OCI-LY3 (cell line): ENCODE data around the gene PKP3.
"Not testable (repeated sequence)": the region's sequence is repeated elsewhere in the genome, so short reads cannot be mapped to it uniquely, and the experiment has no call there.

ENCODE experiments used
- H2AFZ ChIP-seq: fragments of 200-600, 300-600 bp; shearing (Covaris generic); 2 replicates; pipeline ENCODE4 v1.6.0; 2014; ENCODE audit warnings: antibody characterized with exemption, low read depth, low read length
- H3K27ac ChIP-seq: fragments of 200-600, 300-600 bp; sonication (generic); 2 replicates; pipeline ENCODE4 v1.5.1; 2014; ENCODE audit warnings: mild to moderate bottlenecking, low read length, moderate library complexity, mixed read lengths
- H3K27me3 ChIP-seq: fragments of 200-600, 300-600 bp; sonication (generic); 2 replicates; pipeline ENCODE4 v1.6.1; 2014; ENCODE audit warnings: low read depth, low read length, mixed read lengths
- H3K36me3 ChIP-seq: fragments of 200-600, 300-600 bp; sonication (generic); replicated peaks from 2 replicates; pipeline ENCODE3; 2014; ENCODE audit warnings: low read depth, low read length, mixed read lengths
- H3K4me1 ChIP-seq: fragments of 300-600, 200-600 bp; sonication (generic); 2 replicates; pipeline ENCODE4 v1.6.1; 2014; ENCODE audit warnings: low read length, mixed read lengths
- H3K4me2 ChIP-seq: fragments of 200-600, 300-600 bp; sonication (generic); 2 replicates; pipeline ENCODE4 v1.6.1; 2014; ENCODE audit warnings: low read length, mixed read lengths
- H3K4me3 ChIP-seq: fragments of 300-600, 200-600 bp; sonication (generic); 2 replicates; pipeline ENCODE4 v1.5.1; 2014; ENCODE audit warnings: antibody characterized with exemption, mild to moderate bottlenecking, low read length, moderate library complexity
- H3K79me2 ChIP-seq: fragments of 300-600, 200-600 bp; shearing (Covaris generic); 2 replicates; pipeline ENCODE4 v1.6.1; 2014; ENCODE audit warnings: mild to moderate bottlenecking, low read length, mixed read lengths
- H3K9ac ChIP-seq: fragments of 300-600, 200-600 bp; shearing (Covaris generic); 2 replicates; pipeline ENCODE4 v1.6.0; 2014; ENCODE audit warnings: mild to moderate bottlenecking, low read length, moderate library complexity
- H3K9me3 ChIP-seq: fragments of 200-600, 300-600 bp; shearing (Covaris generic); 2 replicates; pipeline ENCODE4 v1.6.1; 2014; ENCODE audit warnings: low read length, mixed read lengths; ENCODE audit not compliant: insufficient read depth
- H4K20me1 ChIP-seq: fragments of 200-600, 300-600 bp; sonication (generic); 2 replicates; pipeline ENCODE4 v1.6.1; 2016; ENCODE audit warnings: low read length, mixed read lengths; ENCODE audit not compliant: insufficient read depth
- CTCF ChIP-seq: fragments of 200-600, 300-600 bp; sonication (generic); IDR thresholded peaks from 2 replicates; pipeline ENCODE4 v1.5.1; 2014; ENCODE audit warnings: antibody characterized with exemption, low read length, low read depth
- EZH2phosphoT487 ChIP-seq: fragments of 200-600 bp; shearing (Covaris generic); IDR thresholded peaks from 2 replicates; pipeline ENCODE4 v1.6.1; 2018; ENCODE audit warnings: antibody characterized with exemption, mixed run types, low read depth

Gene PKP3

GRCh38 chr11:433111-433510 lies 39.1 kb downstream of the PKP3 start:
- H3K79me2 ChIP-seq = no peaks in the 10 kb centered on the region
- H3K4me1 ChIP-seq = no peaks in the 10 kb centered on the region
- no peaks in the 10 kb centered on the region for H3K27me3 ChIP-seq
- no peaks in the 10 kb centered on the region for H3K9me3 ChIP-seq
- H3K27ac ChIP-seq = no peak overlapping the region
- no peak overlapping the region for H3K9ac ChIP-seq
- H3K4me3 ChIP-seq = no peak overlapping the region
- H4K20me1 ChIP-seq = no peaks in the 10 kb centered on the region; the same call in 1 of the 2 replicates
- H2AFZ ChIP-seq = no peak overlapping the region
- TF ChIP-seq EZH2phosphoT487 (no peak), CTCF (no peak)
- H3K36me3 ChIP-seq = no peaks in the 10 kb centered on the region
- no peak overlapping the region for H3K4me2 ChIP-seq

DNA sequence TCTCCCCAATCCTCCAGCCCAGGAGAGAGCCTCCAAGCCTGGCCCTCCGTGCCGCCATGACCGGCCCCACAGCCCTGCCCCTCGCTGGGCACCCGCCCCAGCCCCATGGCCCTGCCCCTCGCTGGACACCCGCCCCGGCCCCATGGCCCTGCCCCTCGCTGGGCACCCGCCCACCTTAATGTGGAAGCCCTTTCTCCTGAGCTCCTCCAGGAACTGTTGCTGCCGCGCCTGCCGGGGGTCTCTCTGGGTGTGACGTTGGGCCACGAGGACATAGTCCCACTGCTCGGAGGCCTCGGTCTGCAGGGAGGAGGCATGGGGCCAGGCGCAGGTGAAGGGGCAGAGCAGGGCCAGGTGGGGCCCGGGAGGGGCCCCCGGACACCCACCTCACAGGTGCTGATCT lies 39.6 kb downstream of the PKP3 start:
- H3K9me3 ChIP-seq = no peaks in the 10 kb centered on the region
- H2AFZ ChIP-seq = no peak overlapping the region
- no peak overlapping the region for H3K4me2 ChIP-seq
- H3K79me2 ChIP-seq = no peaks in the 10 kb centered on the region
- no peaks in the 10 kb centered on the region; the same call in 1 of the 2 replicates for H4K20me1 ChIP-seq
- H3K27ac ChIP-seq = no peak overlapping the region
- no peak for TF ChIP-seq CTCF
- TF ChIP-seq EZH2phosphoT487 = no peak
- H3K9ac ChIP-seq = no peak overlapping the region
- no peaks in the 10 kb centered on the region for H3K4me1 ChIP-seq
- H3K4me3 ChIP-seq = no peak overlapping the region
- no peaks in the 10 kb centered on the region for H3K27me3 ChIP-seq
- no peaks in the 10 kb centered on the region for H3K36me3 ChIP-seq

DNA sequence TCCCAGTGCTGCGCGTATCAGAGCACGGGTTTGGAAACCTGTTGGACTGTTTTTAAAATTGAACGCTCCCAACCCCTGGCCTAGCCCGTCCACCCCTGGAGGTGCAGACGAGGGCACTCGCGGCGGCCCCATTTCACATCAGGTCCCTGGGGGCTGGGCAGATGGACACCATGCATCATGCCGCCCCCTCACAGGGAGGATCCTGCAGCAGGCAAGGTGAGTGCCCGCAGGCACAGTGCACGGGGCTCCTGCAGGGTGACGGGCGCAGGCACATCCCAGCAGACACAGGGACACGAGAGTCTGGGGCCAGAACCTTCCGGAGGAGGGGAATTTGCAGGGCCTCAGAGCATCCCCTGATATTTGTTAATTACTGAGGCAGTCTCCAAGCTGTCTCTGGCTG lies 40.5 kb downstream of the PKP3 start:
- TF ChIP-seq CTCF = no peak
- TF ChIP-seq EZH2phosphoT487 = no peak
- Histone ChIP-seq H3K79me2 (no peaks in the 10 kb centered on the region), H3K36me3 (no peaks in the 10 kb centered on the region), H2AFZ (no peak overlapping the region), H3K4me2 (no peak overlapping the region), H3K9ac (no peak overlapping the region), H3K9me3 (no peaks in the 10 kb centered on the region), H3K27me3 (no peaks in the 10 kb centered on the region), H3K27ac (no peak overlapping the region), H4K20me1 (no peaks in the 10 kb centered on the region; the same call in 1 of the 2 replicates), H3K4me1 (no peaks in the 10 kb centered on the region), H3K4me3 (no peak overlapping the region)

GRCh38 chr11:434999-435740 lies 41.2 kb downstream of the PKP3 start:
- H3K4me3 ChIP-seq, H3K36me3 ChIP-seq: not testable (repeated sequence)

More at GRCh38 chr11:434999-435740, 41.2 kb downstream of the PKP3 start:
- not testable (repeated sequence) for H4K20me1 ChIP-seq, H2AFZ ChIP-seq, H3K27ac ChIP-seq, H3K9me3 ChIP-seq, H3K79me2 ChIP-seq, H3K4me1 ChIP-seq, H3K9ac ChIP-seq, H3K4me2 ChIP-seq, H3K27me3 ChIP-seq
